Activated naive CD4-positive, alpha-beta T cell treated with Interleukin-2 at 50 U/mL for 16 hours (primary cell): Measurements from ENCODE around the gene CHMP4B.

Experiments
- DNase-seq: peaks from one replicate; pipeline ENCODE4 v3.0.0-alpha.2; 2020

The CHMP4B gene

GRCh38 chr20:33822423-33822822 is 11.3 kb downstream of the CHMP4B start:
- no peak for DNase-seq

GRCh38 chr20:33822991-33823390 is 11.8 kb downstream of the CHMP4B start:
- no peak for DNase-seq

GRCh38 chr20:33824852-33825251 is 13.7 kb downstream of the CHMP4B start:
- DNase-seq, result no peak

DNA sequence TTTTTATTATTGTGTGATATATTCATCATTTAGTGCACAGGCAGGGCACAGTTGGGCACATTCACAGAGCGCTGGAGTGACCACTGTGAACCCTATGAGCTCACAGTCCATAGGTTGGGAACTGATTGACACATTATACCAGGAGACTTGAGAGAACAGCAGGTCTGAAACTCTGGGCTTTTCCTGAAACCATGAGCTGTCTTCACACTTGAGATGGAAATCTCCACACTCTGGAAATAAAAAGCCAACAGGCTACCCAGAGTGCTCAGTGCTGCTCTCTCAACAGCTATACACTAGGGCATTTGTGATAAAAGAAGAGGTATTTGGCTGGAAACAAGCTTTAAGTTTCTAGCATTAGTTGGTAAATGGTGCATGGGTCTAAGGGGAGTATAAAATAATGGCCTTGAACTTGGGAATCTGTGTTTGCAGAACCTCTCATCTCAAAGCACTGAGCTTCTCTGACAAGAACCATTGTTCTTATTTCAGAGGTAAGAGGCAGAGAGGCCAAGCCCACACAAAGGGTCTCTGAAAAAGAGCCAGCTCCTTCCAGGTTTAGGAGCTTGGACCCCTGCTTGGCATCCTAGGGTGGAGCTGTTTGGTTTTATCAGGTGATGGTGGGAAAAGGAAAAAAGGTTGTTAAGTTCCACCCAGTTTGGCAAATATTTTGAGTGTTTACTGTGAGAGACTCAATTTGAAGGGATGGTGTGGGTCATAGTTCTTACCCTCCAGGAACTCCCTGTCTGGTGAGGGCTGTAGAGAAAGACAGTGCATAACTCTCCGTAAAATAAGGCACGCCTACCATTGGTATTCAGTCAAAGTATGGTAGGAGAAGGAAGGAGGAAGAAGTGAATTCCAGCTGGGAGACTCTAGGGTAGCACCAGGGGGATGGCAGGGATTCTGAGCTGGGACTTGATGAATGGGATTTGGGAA is 14.5 kb downstream of the CHMP4B start:
- no peak for DNase-seq

- no peak for DNase-seq
Measured at GRCh38 chr20:33826270-33826897, 15.2 kb downstream of the CHMP4B start.

DNA sequence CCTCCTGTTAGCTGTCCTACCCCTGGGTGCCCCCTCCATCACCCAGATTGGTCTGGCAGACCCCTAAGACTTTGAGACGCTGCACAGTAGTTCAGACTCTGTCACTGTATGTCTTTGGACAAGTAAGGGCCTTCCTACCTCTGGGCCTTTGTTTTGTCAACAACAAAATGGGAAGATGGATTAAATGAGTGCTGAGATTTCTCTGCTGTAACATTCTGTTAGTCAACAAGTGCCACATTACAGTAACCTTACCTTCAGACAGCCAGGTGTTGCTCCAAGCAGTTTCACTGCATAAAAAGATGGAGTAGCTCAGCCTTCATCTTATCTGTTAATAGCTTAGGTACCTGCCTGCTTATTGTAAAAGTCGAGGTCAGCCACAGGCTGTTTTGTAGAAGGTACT is 16.0 kb downstream of the CHMP4B start:
- no peak for DNase-seq

DNA sequence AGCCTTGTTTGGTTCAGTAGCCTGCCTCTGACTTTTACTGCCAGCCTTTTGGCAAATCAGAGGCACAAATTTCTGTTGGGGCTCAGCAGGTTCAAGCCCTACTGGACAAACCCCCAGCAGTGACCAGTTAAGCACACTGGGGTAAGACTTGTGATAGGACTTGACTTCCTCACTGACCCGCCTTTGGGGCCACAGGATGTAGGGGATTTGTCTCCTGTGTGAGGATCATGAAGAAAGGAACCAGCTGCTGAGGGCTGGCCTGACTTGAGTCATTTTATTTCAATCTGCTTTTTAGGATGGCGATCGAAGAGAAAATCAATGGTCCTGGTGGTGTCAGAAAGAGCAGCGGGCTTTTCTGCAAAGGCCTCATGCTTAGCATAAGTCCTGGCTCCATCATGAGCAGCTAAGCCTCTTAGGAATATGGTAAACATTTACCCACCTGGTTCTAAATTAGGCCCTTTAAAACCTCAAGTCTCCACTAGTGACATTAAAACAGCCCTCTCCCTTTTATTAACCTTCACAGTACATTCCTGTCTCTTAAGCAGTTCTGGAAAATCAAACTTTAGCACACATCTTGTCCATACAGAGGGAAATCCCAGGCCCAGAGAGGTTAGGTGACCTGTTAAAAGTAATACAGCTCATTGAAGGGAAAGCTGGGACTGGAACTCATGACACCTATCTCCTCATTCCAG is 16.6 kb downstream of the CHMP4B start:
- DNase-seq, result no peak

GRCh38 chr20:33828326-33828844 is 17.2 kb downstream of the CHMP4B start:
- DNase-seq, result no peak

DNA sequence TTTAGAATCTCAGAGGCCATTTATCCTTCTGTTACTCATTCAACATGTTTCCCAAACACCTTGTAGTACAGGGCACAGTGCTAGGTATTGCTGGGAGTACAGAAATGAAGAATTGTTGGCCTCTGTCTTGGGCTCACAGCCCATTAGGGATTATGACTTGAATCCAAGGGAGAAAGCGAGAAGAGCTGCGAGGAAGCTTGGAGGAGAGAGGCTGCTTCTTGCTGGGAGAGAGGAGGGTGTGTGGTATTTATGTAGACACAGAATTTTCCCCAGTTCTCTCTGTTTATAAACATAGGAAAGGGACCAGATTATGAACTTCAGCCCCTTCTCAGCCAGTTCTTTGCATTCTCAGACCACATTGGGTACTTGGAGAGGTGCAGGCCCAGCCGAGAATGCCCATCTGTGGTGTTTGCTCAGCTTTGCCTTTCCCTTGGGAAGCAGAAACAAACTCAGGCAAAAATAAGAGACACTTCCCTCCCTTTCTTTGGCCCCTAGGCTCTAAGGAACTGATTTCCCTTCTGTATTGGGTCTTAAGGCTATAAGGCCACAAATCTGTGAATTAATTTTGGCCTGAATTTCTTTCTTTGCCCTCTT is 17.9 kb downstream of the CHMP4B start:
- DNase-seq, result no peak

- DNase-seq, result no peak
Measured at GRCh38 chr20:33829636-33830035, 18.5 kb downstream of the CHMP4B start.

DNA sequence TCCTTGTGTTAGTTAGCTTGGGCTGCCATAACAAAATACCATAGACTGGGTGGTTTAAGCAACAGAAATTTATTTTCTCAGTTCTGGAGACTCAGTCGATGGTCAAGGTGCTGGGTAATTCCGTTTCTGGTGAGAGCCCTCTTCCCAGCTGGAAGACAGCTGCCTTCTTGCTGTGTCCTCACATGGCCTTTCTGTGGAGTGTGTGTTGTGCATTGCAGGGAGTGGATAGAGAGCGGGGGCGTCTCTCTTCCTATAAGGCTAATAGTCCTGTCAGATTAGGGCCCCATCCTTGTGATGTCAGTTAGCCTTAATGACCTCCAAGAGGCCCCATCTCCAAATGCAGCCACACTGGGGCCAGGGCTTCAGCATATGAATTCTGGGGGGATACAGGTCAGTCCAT is 19.2 kb downstream of the CHMP4B start:
- no peak for DNase-seq

DNA sequence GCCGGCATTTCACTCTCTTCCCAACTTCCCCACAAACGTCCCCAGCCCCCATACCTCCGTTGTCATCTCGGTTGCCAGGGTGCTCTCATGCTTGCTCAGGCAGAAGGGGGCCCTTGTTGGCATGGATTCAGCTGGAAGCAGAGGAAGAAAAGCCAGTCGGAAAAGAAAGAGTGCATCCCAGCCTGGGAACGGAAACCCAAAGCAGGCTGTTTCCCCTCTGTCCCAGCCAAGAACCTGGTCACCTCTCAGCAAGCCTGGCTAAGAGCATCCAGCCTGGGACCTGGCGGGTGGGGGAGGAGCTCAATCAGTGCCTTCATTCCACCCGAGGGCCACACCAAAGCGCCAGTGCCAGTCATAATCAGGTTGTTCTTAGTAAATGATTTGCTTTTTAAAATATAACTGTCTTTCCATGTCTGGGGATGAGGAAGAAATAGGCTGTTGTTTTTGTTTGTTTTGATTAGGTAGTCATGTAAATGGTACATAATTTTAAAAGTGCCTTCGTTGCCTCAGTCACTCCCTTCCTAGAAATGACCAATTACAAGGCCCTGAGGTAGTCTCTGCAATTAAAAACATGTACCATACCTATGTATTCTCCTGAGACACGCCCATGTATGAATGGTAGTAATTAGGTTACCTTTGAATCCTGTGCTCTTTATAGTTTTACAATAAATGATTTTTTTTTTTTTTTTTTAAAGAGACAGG is 21.1 kb downstream of the CHMP4B start:
- no peak for DNase-seq

- DNase-seq, result no peak
Measured at GRCh38 chr20:33833333-33833732, 22.2 kb downstream of the CHMP4B start.

DNA sequence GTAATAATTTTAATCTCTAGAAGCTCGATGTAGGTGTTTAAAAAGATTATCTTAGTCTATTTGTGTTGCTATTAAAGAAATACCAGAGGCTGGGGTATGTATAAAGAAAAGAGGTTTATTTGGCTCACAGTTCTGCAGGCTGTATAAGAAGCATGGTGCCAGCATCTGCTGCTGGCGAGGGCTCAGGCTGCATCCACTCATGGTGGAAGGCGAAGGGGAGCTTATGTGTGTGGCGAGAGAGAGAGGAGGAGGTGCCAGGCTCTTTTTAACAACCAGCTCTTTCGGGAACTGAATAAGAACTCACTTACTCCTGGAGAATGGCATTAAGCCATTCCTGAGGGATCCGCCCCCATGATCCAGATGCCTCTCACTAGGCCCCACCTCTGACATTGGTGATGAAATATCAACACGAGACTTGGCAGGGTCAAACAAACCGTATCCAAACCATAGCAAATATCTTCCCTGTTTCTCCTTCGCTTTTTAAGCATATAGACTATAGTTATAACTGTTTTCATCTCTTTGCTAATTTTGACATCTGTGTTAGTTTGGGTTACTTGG is 24.5 kb downstream of the CHMP4B start:
- DNase-seq, result no peak

- no peak for DNase-seq
Measured at GRCh38 chr20:33836277-33836676, 25.1 kb downstream of the CHMP4B start.

DNA sequence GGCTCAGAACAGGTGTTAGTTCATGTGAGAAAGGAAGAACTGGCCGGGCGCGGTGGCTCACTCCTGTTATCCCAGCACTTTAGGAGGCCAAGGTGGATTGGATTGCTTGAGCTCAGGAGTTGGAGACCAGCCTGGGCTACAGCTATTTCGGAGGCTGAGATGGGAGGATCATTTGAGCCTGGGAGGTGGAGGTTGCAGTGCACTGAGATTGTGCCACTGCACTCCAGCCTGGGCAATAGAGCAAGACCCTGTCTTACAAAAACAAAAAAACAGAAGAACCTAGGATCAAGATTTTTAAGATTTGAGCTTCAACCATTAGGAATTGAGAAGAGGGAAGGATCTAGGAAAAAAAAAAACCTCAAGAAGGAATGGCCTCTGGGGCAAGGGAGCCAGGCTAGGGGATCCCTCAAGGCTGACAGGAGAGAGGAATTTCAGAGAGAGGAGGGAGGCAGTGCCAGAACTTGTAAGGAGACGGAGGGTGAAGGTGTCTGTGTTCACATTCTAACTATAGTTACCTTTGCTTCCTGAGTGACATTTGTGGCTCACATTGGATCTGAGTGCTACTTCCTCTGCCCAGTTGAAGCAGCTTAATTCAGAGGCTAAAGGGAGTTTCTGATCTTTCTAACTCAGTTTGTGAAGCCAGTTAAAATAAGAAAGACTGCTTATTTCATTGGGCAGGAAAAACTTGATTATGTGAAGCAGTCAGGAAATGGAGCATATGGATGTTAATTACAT is 26.1 kb downstream of the CHMP4B start:
- no peak for DNase-seq

DNA sequence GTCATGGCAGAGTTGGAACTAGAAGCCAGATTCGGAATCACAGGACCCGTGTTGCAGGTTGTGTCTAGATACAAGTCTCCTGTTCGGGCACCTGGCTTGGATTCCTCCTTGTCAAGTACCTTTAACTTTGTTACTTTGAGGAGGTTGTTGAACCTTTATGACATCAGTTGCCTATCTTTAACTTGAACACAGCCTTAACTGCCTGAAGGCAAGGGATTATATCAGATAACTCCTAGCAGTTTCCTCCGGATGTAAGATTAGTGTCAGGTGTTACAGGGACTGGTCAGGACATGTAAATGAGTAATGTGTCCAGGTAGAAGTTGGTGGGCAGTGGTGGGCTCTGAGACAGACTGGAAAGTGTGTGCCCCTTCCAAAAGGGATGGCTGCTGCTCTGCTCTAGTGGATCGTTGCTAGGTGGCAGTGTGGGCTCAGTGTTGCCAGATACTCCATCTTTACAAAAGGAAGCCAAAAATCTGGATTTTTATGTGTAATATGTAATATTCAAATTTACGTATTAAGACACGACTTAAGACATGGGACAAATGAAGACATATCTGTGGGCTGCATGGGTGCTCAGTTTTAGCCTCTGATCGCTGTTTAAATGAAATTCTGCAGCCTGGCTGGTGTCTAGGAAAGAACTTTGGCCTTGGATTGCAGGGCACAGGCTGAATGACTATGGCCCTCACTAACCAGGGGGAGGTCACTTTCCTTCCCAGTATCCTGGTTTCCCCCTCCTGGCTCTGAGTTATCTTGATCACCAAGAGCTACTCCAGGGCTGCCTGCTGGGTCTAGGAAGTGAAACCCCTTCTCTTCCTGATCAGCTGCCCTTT is 27.1 kb downstream of the CHMP4B start:
- DNase-seq, result no peak

DNA sequence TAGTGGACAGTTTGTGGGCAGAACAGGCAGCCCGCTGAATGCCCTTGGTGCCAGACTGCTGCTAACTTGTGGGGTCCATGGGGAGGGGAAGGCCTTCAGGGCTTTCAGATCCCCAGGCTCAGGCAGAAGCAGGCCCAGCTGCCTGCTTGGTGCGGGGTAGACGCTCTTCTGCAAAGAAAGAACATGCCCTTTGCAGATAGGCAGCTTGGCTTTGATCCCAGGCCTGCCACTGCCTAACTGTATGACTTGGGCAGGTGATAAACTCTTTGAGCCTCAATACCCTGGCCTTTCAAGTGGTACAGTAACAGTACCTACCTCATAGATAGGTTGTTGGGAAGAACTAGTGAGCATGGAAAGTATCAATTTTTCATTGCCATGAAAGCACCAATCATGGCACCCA is 28.4 kb downstream of the CHMP4B start:
- DNase-seq, result no peak

- no peak for DNase-seq
Measured at GRCh38 chr20:33840160-33840559, 29.0 kb downstream of the CHMP4B start.

DNA sequence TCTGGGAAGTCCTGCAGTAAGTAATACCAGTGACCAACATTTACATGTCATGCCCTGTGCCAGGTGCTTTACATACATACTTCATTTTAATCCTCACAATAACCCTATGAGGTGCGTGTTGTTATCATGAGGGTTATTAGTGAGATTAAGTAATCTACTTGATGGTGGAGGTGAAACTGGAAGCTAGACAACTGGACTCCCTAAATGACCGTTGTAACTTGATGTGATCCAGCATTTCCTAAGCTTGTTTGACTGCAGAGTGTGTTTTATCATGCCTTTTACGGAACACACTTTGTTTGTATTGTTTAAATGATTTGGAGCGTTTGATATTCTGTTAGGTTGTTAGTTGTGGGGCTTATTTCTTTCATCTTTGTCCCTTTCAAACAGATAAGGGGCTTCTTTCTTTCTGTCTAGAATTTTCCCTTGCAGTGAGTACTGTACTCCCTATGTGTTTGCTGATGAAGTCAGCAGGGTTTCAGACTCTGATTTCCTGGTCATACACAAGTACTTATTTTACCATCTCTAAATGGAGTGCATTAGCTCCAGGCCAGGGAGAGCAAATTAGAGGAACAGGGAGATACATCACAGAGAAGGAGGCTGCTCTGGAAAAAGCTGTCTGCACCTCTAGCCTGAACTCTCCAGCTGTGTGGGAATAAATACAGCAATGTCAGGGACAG is 29.7 kb downstream of the CHMP4B start:
- DNase-seq, result no peak
